ENCODE data around the gene ADCK1. TPM values are rescaled to one million over a fixed set of nuclear protein-coding genes. Genes with fewer than 3 reads are reported as not detected.

Gene ADCK1
- polyA plus RNA-seq, 3 donors: 4.2 to 5.6 (median 4.5) TPM

DNA sequence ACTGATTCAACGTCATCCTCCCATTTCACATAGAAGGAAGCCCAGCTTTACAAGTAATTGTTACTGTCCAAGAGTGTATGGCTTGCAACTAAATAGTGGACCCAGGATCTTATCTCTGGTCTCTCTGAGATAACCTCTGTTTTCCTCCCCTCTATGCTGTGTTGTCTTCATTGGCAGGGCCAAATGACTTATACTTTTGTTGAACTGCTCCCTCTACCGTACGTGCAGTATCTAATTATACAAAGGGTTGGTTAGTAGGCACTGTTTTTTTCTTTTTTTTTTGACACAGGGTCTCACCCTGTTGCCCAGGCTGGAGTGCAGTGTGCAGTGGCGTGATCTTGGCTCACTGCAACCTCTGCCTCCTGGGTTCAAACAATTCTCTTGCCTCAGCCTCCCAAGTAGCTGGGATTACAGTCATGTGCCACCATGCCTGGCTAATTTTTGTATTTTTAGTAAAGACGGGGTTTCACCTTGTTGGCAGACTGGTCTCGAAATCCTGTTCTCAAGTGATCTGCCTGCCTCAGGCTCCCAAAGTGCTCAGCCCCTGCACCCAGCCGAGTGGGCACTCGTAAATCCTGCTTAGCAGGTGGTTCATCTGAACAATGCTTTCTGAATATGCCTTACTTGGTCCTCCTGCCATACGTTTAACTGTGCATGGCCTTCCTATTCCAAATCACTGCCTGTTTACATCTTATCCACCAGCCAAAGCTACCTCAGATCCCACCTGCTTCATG is 162.1 kb downstream of the ADCK1 start:
- no peak overlapping the region for H3K27ac ChIP-seq (ENCODE audit: low read depth, low read length)
- 75 to 82% (median 77%) methylated on average over 9 of the region's 9 CpGs for WGBS, 3 donors

DNA sequence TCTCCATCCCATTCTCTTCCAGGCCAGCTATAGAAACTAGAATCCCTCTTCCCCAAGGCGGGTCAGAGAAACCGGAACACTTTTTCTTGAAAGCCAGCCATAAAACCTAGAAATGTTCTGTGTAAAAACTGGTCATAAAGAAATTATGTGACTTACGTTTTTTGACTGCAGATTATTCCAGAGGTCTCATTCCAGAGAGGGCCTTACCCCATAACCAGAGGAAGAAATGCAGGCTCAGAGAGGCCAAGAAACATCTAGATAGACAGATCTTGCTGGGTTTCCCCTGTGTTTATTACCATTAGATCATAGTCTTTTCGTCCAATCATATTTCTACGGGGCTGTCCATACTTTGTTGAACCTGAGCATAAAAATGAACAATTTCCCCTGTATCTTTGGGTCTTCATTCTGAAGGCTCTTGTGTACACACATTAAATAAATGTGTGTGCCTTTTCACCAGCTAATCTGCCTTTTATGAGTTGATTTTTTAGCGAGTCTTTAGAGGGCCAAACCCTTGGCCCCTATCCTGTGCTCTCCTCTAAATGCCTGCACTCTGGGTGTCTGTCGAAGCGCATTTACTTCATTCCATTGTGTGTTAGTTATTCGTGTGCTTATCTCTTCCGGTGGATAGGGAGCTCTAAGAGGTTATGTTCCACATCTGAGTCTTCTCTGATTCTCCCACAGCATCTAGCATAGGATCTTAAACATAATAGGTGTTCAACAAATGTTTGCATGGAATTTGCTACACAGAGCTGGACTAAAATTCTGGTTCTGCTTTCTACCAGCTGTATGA is 163.0 kb downstream of the ADCK1 start:
- WGBS, 3 donors: 74 to 83% (median 81%) methylated on average over 10 of the region's 10 CpGs

DNA sequence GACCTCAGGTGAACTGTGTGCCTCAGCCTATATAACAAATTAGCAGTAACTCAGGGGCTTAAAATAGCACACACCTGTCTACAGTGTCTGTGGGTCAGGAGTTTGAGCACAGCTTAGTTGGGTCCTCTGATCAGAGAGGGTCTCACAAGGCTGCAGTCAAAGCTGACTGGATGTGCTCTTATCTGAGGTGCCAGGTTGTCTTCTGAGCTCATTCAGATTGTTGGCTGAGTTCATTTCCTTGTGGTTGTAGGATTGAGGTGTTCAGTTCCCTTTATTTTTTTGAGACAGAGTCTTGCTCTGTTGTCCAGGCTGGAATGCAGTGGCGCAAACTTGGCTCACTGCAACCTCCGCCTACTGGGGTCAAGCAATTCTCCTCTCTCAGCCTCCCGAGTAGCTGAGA is 164.7 kb downstream of the ADCK1 start:
- H3K27ac ChIP-seq (ENCODE audit: low read depth, low read length): no peak overlapping the region
- 92 to 96% (median 94%) methylated on average over 3 of the region's 3 CpGs for WGBS, 3 donors

More for the DNA sequence above, 163.0 kb downstream of the ADCK1 start:
- H3K27ac ChIP-seq (ENCODE audit: low read depth, low read length): no peak overlapping the region

GRCh38 chr14:77965050-77965449 is 165.1 kb downstream of the ADCK1 start:
- 89 to 95% (median 93%) methylated on average over 4 of the region's 4 CpGs for WGBS, 3 donors
- H3K27ac ChIP-seq (ENCODE audit: low read depth, low read length): no peak overlapping the region

DNA sequence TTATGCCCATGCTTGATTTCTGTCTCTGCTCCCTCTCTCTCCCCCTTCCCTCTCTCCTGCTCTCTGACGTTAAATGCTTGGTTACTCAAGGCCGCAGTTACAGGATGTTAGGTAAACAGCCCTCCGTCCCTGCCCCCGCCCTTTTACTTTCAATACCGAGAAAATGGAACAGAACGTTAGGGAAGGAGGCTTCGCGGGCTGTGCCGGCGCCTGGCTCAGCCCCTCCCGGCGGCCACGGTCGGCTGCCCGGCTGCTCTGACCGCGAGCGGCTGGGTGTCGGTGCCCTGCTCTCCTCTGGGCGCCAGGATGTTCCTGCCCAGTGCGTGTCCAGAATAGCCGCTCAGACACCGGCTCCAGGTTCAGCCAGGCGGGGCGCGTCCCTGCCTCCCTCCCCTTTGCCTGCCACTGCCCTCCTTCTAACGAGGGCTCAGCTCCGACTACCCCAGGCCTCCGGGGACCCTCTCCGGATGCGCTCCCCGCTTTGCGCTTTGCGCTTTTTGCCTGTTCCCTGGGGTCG is 166.1 kb downstream of the ADCK1 start:
- H3K27ac ChIP-seq (ENCODE audit: low read depth, low read length): no peak overlapping the region
- 1 to 2% (median 1%) methylated on average over 35 of the region's 35 CpGs for WGBS, 3 donors

- 93 to 97% (median 96%) methylated on average over 1 of the region's 1 CpG for WGBS, 3 donors
- no peak overlapping the region for H3K27ac ChIP-seq (ENCODE audit: low read depth, low read length)
These were observed 167.2 kb downstream of the ADCK1 start for GRCh38 chr14:77967110-77967509.

- 87 to 89% (median 88%) methylated on average over 3 of the region's 3 CpGs for WGBS, 3 donors
- H3K27ac ChIP-seq (ENCODE audit: low read depth, low read length): no peak overlapping the region
These were observed 170.7 kb downstream of the ADCK1 start for GRCh38 chr14:77970646-77971045.

GRCh38 chr14:77973246-77973645 is 173.3 kb downstream of the ADCK1 start:
- WGBS, 3 donors: 89 to 94% (median 92%) methylated on average over 5 of the region's 5 CpGs
- no peak overlapping the region for H3K27ac ChIP-seq (ENCODE audit: low read depth, low read length)

GRCh38 chr14:77976591-77976990 is 176.7 kb downstream of the ADCK1 start:
- 28 to 54% (median 53%) methylated on average over 2 of the region's 2 CpGs for WGBS, 3 donors
- H3K27ac ChIP-seq (ENCODE audit: low read depth, low read length): no peak overlapping the region

- 73 to 80% (median 76%) methylated on average over 6 of the region's 6 CpGs for WGBS, 3 donors
- no peak overlapping the region for H3K27ac ChIP-seq (ENCODE audit: low read depth, low read length)
These were observed 179.3 kb downstream of the ADCK1 start for GRCh38 chr14:77979171-77979570.

DNA sequence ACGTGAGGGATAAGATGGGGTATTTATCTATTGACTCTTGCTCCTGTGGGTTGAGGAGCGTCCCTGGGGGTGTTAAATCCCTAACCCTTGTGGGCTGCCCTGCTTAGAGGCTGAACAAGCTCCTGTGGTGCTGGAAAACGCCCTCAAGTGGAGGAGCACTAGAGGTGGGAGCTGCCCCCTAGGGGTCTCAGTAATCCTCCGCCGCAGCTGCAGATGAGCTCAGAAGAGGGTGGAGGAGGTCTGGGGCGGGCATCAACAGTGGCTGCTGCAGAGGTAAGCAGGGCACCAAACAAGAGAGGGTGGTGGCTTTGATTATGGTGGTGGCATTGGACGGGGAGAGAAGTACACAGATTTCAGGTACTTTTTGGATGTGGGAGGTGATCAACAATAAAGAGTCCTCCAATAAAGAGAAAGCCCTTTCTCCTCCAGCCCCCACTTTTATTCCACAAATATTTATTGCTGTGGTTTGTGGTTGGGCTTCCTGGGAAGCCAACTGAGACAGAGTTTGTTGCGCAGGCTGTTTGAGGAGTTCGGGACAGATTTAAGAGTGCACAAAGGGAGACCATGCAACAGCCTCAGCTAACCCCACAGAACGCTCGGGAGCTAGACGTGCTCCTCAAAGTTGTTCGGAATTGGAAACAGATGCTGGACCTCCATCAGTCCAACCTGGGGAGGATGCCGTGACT is 179.9 kb downstream of the ADCK1 start:
- H3K27ac ChIP-seq (ENCODE audit: low read depth, low read length): no peak overlapping the region
- WGBS, 3 donors: 48 to 65% (median 48%) methylated on average over 14 of the region's 14 CpGs

GRCh38 chr14:77980475-77981321 is 180.8 kb downstream of the ADCK1 start:
- H3K27ac ChIP-seq (ENCODE audit: low read depth, low read length): no peak overlapping the region
- 5 to 8% (median 7%) methylated on average over 45 of the region's 45 CpGs for WGBS, 3 donors

Other genes with a start within 250 kb of the ADCK1 start
- gene SPTLC2, start 183.5 kb upstream of the ADCK1 start, polyA plus RNA-seq: 10 to 100 TPM in 1 of 3 donors, 1 to 10 TPM in 2; 5.4 to 11.3 (median 6.9) TPM
- gene ALKBH1, start 92.1 kb upstream of the ADCK1 start, polyA plus RNA-seq: 1 to 10 TPM; 3.3 to 6.3 (median 3.4) TPM
- 100 to 1,000 TPM; 125 to 291 (median 286) TPM for gene SLIRP, start 92.0 kb upstream of the ADCK1 start, polyA plus RNA-seq
- 10 to 100 TPM; 24.7 to 52.4 (median 36.6) TPM for gene SNW1, start 39.0 kb upstream of the ADCK1 start, polyA plus RNA-seq